ENCODE results near the gene ALX1. TPM values are rescaled to one million over a fixed set of nuclear protein-coding genes. Genes with fewer than 3 reads are reported as not detected.

ALX1 gene
- total and polyA plus RNA-seq, 12 donors, result 0.03 TPM; not detected in 11

- peaks cover 0 to 2% (median 0%) of the 10 kb centered on the region in 9 donors for H3K4me1 ChIP-seq
- H3K27me3 ChIP-seq, result peaks cover 6 to 94% (median 81%) of the 10 kb centered on the region in 7 donors
- H3K36me3 ChIP-seq, result no peaks in the 10 kb centered on the region
- H3K27ac ChIP-seq, result no peak overlapping the region
- ATAC-seq (no peak), DNase-seq (no peak)
- H3K9me3 ChIP-seq, result peaks cover 0 to 3% (median 0%) of the 10 kb centered on the region in 11 donors
- intact Hi-C loops (cut with DNase I), result no loop called here
- TF ChIP-seq CTCF (IDR thresholded peaks at IDR 0.05), result no peak
- WGBS, 2 donors, result 4% methylated on average over 37 of the region's 37 CpGs
- no peak overlapping the region for H3K4me3 ChIP-seq
Observed at GRCh38 chr12:85273381-85274314, 6.4 kb upstream of the ALX1 start.

GRCh38 chr12:85274315-85274651 lies 5.7 kb upstream of the ALX1 start:
- WGBS, 2 donors, result 9 to 12% methylated on average over 8 of the region's 8 CpGs
- H3K36me3 ChIP-seq, result no peaks in the 10 kb centered on the region
- peaks cover 0 to 2% (median 0%) of the 10 kb centered on the region in 9 donors for H3K4me1 ChIP-seq
- H3K27ac ChIP-seq, result no peak overlapping the region
- intact Hi-C loops (cut with DNase I), result no loop called here
- peaks cover 0 to 3% (median 0%) of the 10 kb centered on the region in 11 donors for H3K9me3 ChIP-seq
- no peak overlapping the region for H3K4me3 ChIP-seq
- H3K27me3 ChIP-seq, result peaks cover 6 to 98% (median 88%) of the 10 kb centered on the region in 7 donors
- TF ChIP-seq CTCF (IDR thresholded peaks at IDR 0.05), result no peak
- DNase-seq, result no peak
- ATAC-seq, result no peak

- H3K4me3 ChIP-seq, result no peak overlapping the region
- TF ChIP-seq CTCF (IDR thresholded peaks at IDR 0.05), result no peak
- DNase-seq, result no peak
- H3K27me3 ChIP-seq, result peaks cover 6 to 100% (median 95%) of the 10 kb centered on the region in 7 donors
- intact Hi-C loops (cut with DNase I), result no loop called here
- peaks cover 0 to 11% (median 3%) of the 10 kb centered on the region in 9 donors for H3K4me1 ChIP-seq
- H3K36me3 ChIP-seq, result no peaks in the 10 kb centered on the region
- 6% methylated on average over 2 of the region's 2 CpGs for WGBS, 2 donors
- ATAC-seq, result no peak
- no peak overlapping the region for H3K27ac ChIP-seq
- peaks cover 0 to 3% (median 0%) of the 10 kb centered on the region in 11 donors for H3K9me3 ChIP-seq
Observed at GRCh38 chr12:85275374-85275773, 4.6 kb upstream of the ALX1 start.

GRCh38 chr12:85277191-85277590 lies 2.8 kb upstream of the ALX1 start:
- ATAC-seq, result no peak
- Histone ChIP-seq H3K27me3 (peaks cover 6 to 100% (median 100%) of the 10 kb centered on the region in 7 donors), H3K4me3 (no peak overlapping the region), H3K4me1 (peaks cover 0 to 21% (median 12%) of the 10 kb centered on the region in 9 donors), H3K9me3 (peaks cover 0 to 3% (median 0%) of the 10 kb centered on the region in 11 donors), H3K27ac (no peak overlapping the region), H3K36me3 (no peaks in the 10 kb centered on the region)
- intact Hi-C loops (cut with DNase I), result no loop called here
- TF ChIP-seq CTCF (IDR thresholded peaks at IDR 0.05), result no peak
- no peak for DNase-seq
- 20 to 25% methylated on average over 3 of the region's 3 CpGs for WGBS, 2 donors

Measured in heart right ventricle (tissue), 16 donors.